Putamen (tissue), 1 donor: ENCODE measurements around the gene ZBTB48.
"Not testable (repeated sequence)": the region's sequence is repeated elsewhere in the genome, so short reads cannot be mapped to it uniquely, and the experiment has no call there.

Experiments
- DNase-seq: peaks from one replicate; pipeline ENCODE4 v3.0.0-alpha.2; 2016; ENCODE audit warnings: low spot score

ZBTB48 gene

DNA sequence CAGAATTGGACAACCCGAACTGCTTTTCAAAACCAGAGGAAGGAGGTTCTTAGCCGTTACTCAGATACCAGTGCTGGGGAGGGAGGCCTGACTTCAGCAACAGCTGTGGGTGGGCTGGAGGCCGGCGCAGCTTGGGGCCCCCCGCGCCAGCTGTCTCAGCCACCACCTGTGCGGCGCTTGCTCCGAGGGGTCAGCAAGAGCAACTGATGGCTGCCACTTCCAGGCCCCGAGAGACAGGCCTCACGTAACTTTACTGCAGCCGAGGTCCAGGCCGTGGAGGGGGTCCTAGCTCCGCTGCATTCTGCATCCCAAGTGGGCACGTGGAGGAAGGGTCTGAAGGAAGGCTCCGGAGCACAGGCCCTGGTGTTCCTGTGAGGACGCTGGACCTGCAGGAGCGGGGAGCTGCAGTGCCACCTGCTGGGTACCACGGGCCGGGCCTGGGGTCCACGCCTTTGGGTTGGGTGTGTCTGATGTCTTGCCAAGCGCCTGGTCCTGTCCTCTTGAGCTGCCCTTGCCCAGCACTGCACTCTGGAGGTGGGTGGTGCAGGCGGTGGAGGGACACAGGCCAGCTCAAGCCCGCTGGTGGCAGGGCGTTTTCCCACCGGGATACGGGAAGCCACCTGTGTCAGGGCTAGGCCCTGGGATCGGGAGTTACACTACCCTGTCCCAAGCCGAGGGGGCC, 54.7 kb downstream of the ZBTB48 start:
- no peak for DNase-seq

DNA sequence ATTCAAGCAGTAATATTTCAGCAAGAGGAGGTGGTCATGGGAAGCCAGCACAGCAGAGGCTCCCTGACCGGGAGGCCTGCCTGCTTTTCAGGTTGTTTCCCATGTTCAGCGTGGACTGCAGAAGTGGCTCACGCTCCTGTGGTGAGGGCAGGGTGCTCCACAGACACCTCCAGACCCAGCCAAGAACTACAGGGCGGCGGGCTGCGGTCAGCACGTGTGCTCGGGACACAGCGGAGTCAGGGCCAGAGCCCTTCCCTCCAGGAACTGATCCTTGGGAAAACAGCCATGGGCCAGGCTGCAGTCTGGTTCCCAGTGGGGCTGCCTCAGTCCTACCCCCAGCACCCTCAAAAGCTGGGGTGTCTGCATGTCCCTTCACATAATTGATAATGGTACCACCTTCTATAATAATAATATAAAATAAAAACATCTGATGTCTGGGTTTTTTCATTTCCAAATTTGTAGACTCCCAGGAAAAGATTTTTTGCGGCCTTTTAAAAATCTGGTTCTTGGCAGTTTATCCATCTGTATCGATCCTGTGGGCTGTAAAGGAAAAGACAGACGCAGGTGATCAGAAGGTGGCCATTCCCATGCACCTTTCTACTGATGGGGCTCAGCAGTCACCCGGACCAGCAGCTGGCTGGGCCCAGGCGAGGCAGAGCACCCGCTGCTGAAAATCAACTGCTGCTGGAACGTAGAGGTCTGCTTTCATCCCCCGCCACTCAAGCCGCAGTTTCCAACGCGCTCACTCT, 55.5 kb downstream of the ZBTB48 start:
- DNase-seq = no peak

DNA sequence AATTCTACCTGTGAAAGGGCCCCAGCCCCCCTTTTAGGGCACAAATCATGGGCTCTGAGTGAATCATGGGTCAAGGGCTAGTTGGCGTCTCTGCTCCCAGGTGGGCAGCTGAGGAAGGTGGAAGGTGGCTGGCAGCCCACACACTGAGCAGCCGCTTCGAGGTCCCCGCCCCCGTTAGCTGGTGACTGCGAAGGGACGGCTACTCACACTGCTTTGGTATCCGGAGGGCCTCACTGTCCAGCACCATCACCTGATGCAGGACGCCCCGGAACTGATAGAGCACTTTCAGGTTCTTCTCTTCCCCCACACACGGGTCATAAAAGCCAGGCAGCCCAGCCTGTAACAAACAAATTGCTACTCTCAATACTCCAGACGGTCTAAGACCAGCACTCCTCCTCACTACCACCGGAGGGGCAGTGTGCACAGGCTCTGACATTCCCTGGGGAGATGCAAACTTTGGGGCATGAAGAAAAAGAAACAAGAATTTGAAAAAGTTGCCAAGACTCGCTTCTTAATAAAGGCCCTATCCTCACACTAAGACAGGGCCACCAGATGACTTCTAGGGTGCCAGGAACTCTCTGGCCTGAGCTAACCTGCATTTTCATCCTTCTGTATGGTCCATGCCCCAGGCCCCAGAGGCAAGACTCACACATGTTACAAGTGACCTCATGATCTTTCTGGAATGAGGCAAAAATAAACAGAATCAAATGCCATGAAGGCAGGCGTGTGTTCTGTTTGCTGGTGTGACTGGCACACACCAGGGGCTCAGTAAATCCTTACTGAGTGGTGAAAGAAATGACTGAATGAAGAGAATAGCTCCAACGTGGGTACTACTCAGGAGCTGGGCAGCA, 56.3 kb downstream of the ZBTB48 start:
- no peak for DNase-seq

DNA sequence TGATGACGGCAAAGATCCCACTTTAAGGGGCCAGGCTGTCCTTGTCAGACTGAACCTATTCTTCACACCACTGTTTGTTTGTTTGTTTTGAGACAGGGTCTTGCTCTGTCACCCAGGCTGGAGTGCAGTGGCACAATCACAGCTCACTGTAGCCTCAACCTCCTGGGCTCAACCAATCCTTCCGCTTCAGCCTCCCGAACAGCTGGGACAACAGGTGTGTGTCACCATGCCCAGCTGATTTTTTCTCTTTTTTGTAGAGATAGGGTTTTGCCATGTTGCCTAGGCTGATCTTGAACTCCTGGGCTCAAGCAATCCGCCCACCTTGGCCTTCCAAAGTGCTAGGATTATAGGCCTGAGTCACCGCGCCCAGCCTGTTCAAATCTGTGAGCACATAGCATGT, 57.0 kb downstream of the ZBTB48 start:
- not testable (repeated sequence) for DNase-seq

DNA sequence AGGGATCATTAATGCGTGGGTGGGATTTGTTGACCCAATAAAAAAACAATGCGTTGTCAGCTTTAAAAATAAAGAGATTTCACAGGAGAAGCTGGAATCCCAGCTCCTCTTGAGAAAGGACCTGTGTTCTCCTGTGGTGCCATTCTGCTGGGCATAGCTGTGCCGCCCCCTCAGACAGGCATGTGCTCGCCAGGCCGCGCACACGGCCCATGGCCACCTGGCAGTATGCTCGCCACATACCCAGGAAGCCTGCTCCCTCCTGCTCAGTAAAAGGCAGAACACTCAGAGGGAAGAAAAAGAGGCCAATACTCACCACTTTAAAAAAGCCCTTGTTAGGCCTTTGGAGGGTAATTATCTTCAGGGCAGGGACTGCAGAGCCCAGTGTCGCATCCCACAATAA, 58.0 kb downstream of the ZBTB48 start:
- DNase-seq = no peak

DNA sequence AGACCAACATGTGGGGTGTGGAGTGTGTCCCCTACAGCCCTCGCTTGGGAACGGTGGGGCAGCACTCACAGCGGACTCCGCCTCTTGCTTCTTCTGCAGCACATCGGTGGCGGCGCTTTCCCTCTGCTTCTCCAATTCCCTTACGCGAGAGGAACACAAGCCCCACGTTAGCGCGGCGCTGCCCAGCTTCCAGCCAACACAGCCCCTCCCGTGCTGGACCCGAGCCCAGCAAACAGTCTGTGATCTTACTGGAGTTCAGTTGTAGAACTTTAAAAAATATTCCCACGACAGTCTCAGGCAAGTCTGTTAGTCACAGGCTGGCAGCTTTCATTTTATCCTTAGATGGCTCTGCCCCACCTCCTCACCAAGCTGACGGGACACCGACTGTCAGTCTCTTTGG, 58.4 kb downstream of the ZBTB48 start:
- DNase-seq = peak; percentile 52
